Hematopoietic multipotent progenitor cell treated with erythropoietin and hydrocortisone succinate and interleukin-3 and kit ligand, for 8 days (in vitro differentiated cells): ENCODE data around the gene TSTD1.
"Not testable (repeated sequence)": the region's sequence is repeated elsewhere in the genome, so short reads cannot be mapped to it uniquely, and the experiment has no call there.

Experiments used
- DNase-seq: peaks from one replicate; pipeline ENCODE4 v3.0.0-alpha.2; 2015

The TSTD1 gene

GRCh38 chr1:161006563-161006962 lies 32.2 kb downstream of the TSTD1 start:
- DNase-seq: no peak

- DNase-seq: no peak
These were observed 37.2 kb downstream of the TSTD1 start for GRCh38 chr1:161001525-161001924.

DNA sequence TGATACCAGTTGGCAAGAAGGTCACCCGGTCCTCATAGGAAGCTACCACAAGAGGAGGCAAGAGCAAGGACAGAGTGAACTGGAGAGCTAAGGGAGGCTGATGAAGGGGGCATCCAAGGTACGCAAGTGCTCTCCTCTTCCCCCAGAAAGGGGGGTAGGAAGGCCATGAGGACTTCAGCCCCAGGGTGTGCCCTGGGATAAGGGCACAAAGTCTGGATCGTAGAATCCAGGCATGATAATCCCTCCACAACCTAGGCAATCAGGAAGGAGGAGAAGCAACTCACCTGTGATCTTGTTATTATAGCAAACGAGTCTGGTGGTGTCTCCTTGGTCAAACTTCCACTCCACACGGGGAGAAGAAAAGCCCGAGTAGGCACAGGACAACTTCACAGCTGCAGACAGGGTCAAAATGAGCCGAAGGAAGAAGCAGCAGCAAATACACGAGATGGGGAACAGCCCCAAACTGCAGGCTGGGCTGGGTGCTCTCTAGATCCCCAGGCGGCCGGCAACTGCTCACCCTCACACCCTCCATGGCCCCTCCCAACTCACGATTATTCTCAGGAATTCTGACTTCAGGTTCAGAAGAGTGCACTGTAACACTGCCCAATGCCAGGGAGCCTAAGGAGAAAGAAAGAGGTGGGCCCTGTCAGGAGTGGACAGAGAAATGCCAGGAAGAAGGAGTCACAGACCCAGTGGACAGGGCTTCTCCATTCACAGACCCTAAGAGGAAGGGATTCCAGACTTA lies 37.9 kb downstream of the TSTD1 start:
- DNase-seq: no peak

DNA sequence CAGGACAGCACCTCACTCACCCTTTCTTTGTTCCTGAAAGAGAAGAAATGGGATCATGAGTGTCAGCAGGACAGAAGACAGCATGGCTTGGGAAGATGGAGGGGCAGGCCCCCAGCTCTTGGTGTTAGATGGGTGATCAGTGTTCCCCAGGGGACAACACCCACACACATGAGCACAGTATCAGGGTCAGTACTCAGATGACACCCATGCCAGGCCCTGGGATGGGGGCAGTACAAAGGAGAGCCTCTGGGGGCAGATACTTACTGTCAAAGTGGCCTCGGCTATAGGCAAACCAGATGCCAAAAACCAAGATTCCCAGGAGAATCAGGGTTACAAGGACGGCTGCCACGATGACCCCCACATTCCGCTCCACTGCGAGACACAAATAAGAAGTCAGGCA lies 39.4 kb downstream of the TSTD1 start:
- DNase-seq: no peak

DNA sequence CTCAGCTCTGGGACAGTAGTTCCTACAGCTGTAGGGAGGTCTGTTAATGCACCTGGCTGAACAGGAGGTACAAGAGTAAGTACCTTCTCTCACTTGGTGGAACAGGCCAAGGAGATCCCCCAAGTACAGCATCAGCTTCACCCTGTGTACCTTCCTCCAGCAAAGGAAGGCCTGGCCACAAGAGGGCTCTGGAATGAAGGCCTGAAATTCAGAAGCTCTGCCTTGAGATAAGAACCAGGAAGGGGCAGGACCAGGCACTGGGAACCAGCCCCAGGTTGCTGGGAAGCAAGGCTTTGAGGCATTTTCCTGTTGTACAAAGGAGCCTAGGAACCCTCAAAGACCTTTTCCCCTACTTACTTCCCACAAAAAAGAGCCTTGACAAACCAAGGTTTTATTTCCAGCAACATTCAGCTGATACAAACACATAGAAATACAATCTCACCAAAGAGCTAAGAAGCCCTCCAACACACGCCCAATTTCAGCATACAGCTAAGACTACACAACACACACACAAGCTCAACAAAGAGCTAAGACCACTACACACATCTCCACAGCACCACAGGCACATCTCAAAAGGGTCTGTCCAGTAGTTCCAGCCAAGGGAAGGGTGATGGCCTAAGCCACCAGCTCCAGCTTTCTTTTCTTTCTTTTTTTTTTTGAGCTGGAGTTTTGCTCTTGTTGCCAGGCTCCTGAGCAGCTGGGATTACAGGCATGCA lies 41.3 kb downstream of the TSTD1 start:
- peak; percentile 83 for DNase-seq

- no peak for DNase-seq
These were observed 42.6 kb downstream of the TSTD1 start for GRCh38 chr1:160996178-160996577.

GRCh38 chr1:160993544-160994193 lies 45.1 kb downstream of the TSTD1 start:
- DNase-seq: peak; percentile 54

- not testable (repeated sequence) for DNase-seq
These were observed 46.7 kb downstream of the TSTD1 start for GRCh38 chr1:160992036-160992435.
